A549 treated with dexamethasone at 1 μM for 4 hours (cell line): ENCODE results near the gene GAPDH. TPM values are rescaled to one million over a fixed set of nuclear protein-coding genes. Genes with fewer than 3 reads are reported as not detected.

Experiments
- total RNA-seq: library from RNA; stranded (reverse); fragments of 200-300 nt; extraction: Qiagen RNA extraction; gene quantifications from 5 replicates; pipeline ENCODE4 v1.2.3, GENCODE V29; 2022

The GAPDH gene
- 6,774 to 8,699 TPM (median 8,412 TPM) in 5 replicates for total RNA-seq

GRCh38 chr12:6533923-6534694, at the start of gene GAPDH:
Gene GAPDH (plus strand): TSS chr12:6534517. CDS start chr12:6534833, 316 bp downstream.

GRCh38 chr12:6492838-6493496, 41.4 kb upstream of the GAPDH start, which contains the start of gene MRPL51:
Gene MRPL51 (minus strand): TSS chr12:6493262. CDS start chr12:6493136, 126 bp downstream.

GRCh38 chr12:6493497-6494257, 40.6 kb upstream of the GAPDH start, which contains the start of gene NCAPD2:
Gene NCAPD2 (plus strand): TSS chr12:6494102. CDS start chr12:6495099, 997 bp downstream.

Other genes with a start within 250 kb of the GAPDH start
- gene PLEKHG6, start 223.8 kb upstream of the GAPDH start, total RNA-seq: 0.22 to 0.35 TPM (median 0.26 TPM) in 5 replicates
- gene TNFRSF1A, start 192.4 kb upstream of the GAPDH start, total RNA-seq: 472 to 566 TPM (median 544 TPM) in 5 replicates
- gene SCNN1A, start 159.0 kb upstream of the GAPDH start, total RNA-seq: 16.8 to 31.6 TPM (median 27.9 TPM) in 5 replicates
- gene LTBR, start 150.4 kb upstream of the GAPDH start, total RNA-seq: 192 to 255 TPM (median 245 TPM) in 5 replicates
- gene CD27, start 89.6 kb upstream of the GAPDH start, total RNA-seq: not detected in 5 replicates
- gene TAPBPL, start 82.5 kb upstream of the GAPDH start, total RNA-seq: 3.1 to 3.6 TPM (median 3.5 TPM) in 5 replicates
- 8.7 to 13.1 TPM (median 12.6 TPM) in 5 replicates for gene VAMP1, start 63.8 kb upstream of the GAPDH start, total RNA-seq
- 277 to 325 TPM (median 291 TPM) in 5 replicates for gene MRPL51, start 41.3 kb upstream of the GAPDH start, total RNA-seq
- gene NCAPD2, start 40.4 kb upstream of the GAPDH start, total RNA-seq: 44.6 to 67.9 TPM (median 62.9 TPM) in 5 replicates
- 1.3 to 2.0 TPM (median 1.5 TPM) in 5 replicates for gene IFFO1, start 21.5 kb downstream of the GAPDH start, total RNA-seq
- gene NOP2, start 33.8 kb downstream of the GAPDH start, total RNA-seq: 84.8 to 101 TPM (median 93.6 TPM) in 5 replicates
- 61.0 to 71.4 TPM (median 66.7 TPM) in 5 replicates for gene CHD4, start 72.9 kb downstream of the GAPDH start, total RNA-seq
- gene LPAR5, start 101.4 kb downstream of the GAPDH start, total RNA-seq: 0.51 to 0.87 TPM (median 0.71 TPM) in 5 replicates
- gene ACRBP, start 112.9 kb downstream of the GAPDH start, total RNA-seq: 0.13 to 0.23 TPM (median 0.19 TPM) in 5 replicates
- gene ING4, start 128.6 kb downstream of the GAPDH start, total RNA-seq: 11.8 to 15.1 TPM (median 12.9 TPM) in 5 replicates
- 49.3 to 61.4 TPM (median 58.0 TPM) in 5 replicates for gene ZNF384, start 154.9 kb downstream of the GAPDH start, total RNA-seq
- gene PIANP, start 166.3 kb downstream of the GAPDH start, total RNA-seq: 0.56 to 1.0 TPM (median 0.96 TPM) in 5 replicates
- gene COPS7A, start 189.5 kb downstream of the GAPDH start, total RNA-seq: 46.5 to 53.0 TPM (median 52.7 TPM) in 5 replicates
- 252 to 307 TPM (median 297 TPM) in 5 replicates for gene MLF2, start 218.6 kb downstream of the GAPDH start, total RNA-seq
- 661 to 1,016 TPM (median 1,000 TPM) in 5 replicates for gene PTMS, start 231.8 kb downstream of the GAPDH start, total RNA-seq
- 0.56 to 1.7 TPM (median 1.3 TPM) in 5 replicates for gene LAG3, start 238.0 kb downstream of the GAPDH start, total RNA-seq